Mesendoderm (in vitro differentiated cells): ENCODE data around the gene RIPPLY2.

ENCODE experiments used
- DNase-seq: peaks from one replicate; pipeline ENCODE4 v3.0.0; 2013
- H2AK5ac ChIP-seq: 2 replicates; pipeline ENCODE4 v1.6.1; 2013; ENCODE audit warnings: low read length, inconsistent platforms
- H2BK120ac ChIP-seq: 2 replicates; pipeline ENCODE4 v1.6.1; 2013; ENCODE audit warnings: low read depth, mild to moderate bottlenecking, low read length, moderate library complexity, mixed read lengths
- H2BK15ac ChIP-seq: replicated peaks from 2 replicates; pipeline ENCODE4 v1.6.1; 2013; ENCODE audit warnings: low read depth, mild to moderate bottlenecking, moderate library complexity
- H2BK5ac ChIP-seq: 2 replicates; pipeline ENCODE4 v1.6.1; 2013; ENCODE audit warnings: low read length, inconsistent platforms
- H3K18ac ChIP-seq: 2 replicates; pipeline ENCODE4 v1.6.1; 2013; ENCODE audit warnings: mild to moderate bottlenecking, low read length, mixed read lengths
- H3K23ac ChIP-seq: one replicate; pipeline ENCODE4 v1.6.1; 2013; ENCODE audit warnings: low read length
- H3K27ac ChIP-seq: 2 replicates; pipeline ENCODE4 v1.5.1; 2013; ENCODE audit warnings: low read depth, mild to moderate bottlenecking, inconsistent platforms, low read length, moderate library complexity
- H3K27me3 ChIP-seq: 2 replicates; pipeline ENCODE4 v1.6.1; 2013; ENCODE audit warnings: low read length, control low read depth, mild to moderate bottlenecking, inconsistent platforms; ENCODE audit not compliant: insufficient read depth, poor library complexity
- H3K36me3 ChIP-seq: 2 replicates; pipeline ENCODE4 v1.6.1; 2013; ENCODE audit warnings: low read length, inconsistent platforms; ENCODE audit not compliant: control insufficient read depth, insufficient read depth
- H3K4ac ChIP-seq: one replicate; pipeline ENCODE4 v1.6.1; 2013; ENCODE audit warnings: low read depth, mild to moderate bottlenecking, low read length, moderate library complexity
- H3K4me1 ChIP-seq: 2 replicates; pipeline ENCODE4 v1.6.1; 2013; ENCODE audit warnings: low read depth, low read length, inconsistent platforms; ENCODE audit not compliant: control insufficient read depth
- H3K4me2 ChIP-seq: 2 replicates; pipeline ENCODE4 v1.6.1; 2013; ENCODE audit warnings: low read length
- H3K4me3 ChIP-seq: 2 replicates; pipeline ENCODE4 v1.5.1; 2013; ENCODE audit warnings: mild to moderate bottlenecking, low read length
- H3K56ac ChIP-seq: one replicate; pipeline ENCODE4 v1.6.1; 2013; ENCODE audit warnings: low read length
- H3K79me1 ChIP-seq: 2 replicates; pipeline ENCODE4 v1.6.1; 2013; ENCODE audit warnings: low read length, inconsistent platforms
- H3K79me2 ChIP-seq: 2 replicates; pipeline ENCODE4 v1.6.1; 2013; ENCODE audit warnings: mild to moderate bottlenecking, low read length; ENCODE audit not compliant: control insufficient read depth, insufficient read depth
- H3K9ac ChIP-seq: 2 replicates; pipeline ENCODE4 v1.6.1; 2013; ENCODE audit warnings: low read length, inconsistent platforms
- H4K5ac ChIP-seq: one replicate; pipeline ENCODE4 v1.6.1; 2013; ENCODE audit warnings: low read length
- H4K8ac ChIP-seq: one replicate; pipeline ENCODE4 v1.6.1; 2013; ENCODE audit warnings: low read depth, mild to moderate bottlenecking, control low read depth, low read length, moderate library complexity
- WGBS: extraction: QIAGEN DNeasy Blood & Tissue Kit; methylation state at CpG from one replicate; pipeline ENCODE4 v1.1.7; 2013; ENCODE audit warnings: low lambda C conversion rate, missing lambda C conversion rate; ENCODE audit not compliant: insufficient coverage; ENCODE audit errors: extremely low coverage; 5-methylcytosine and 5-hydroxymethylcytosine counted together

The RIPPLY2 gene

GRCh38 chr6:83844170-83844569 is 9.0 kb upstream of the RIPPLY2 start:
- H3K56ac ChIP-seq = no peak overlapping the region
- no peaks in the 10 kb centered on the region for H3K27me3 ChIP-seq
- H3K23ac ChIP-seq = no peak overlapping the region
- WGBS = no CpG with 5 or more reads among the region's 3 CpGs
- no peak overlapping the region for H4K5ac ChIP-seq
- no peaks in the 10 kb centered on the region for H3K79me2 ChIP-seq
- H2BK15ac ChIP-seq = no peak overlapping the region
- no peaks in the 10 kb centered on the region for H3K36me3 ChIP-seq
- no peaks in the 10 kb centered on the region for H3K79me1 ChIP-seq
- no peak overlapping the region for H2AK5ac ChIP-seq
- no peak overlapping the region for H3K4ac ChIP-seq
- H3K4me3 ChIP-seq = no peak overlapping the region
- no peak for DNase-seq
- H3K9ac ChIP-seq = no peak overlapping the region
- H2BK120ac ChIP-seq = no peak overlapping the region
- H4K8ac ChIP-seq = no peak overlapping the region
- no peak overlapping the region for H2BK5ac ChIP-seq
- H3K27ac ChIP-seq = no peak overlapping the region
- no peak overlapping the region for H3K4me2 ChIP-seq
- H3K18ac ChIP-seq = no peak overlapping the region
- no peaks in the 10 kb centered on the region for H3K4me1 ChIP-seq

GRCh38 chr6:83846291-83846690 is 6.9 kb upstream of the RIPPLY2 start:
- Histone ChIP-seq H2AK5ac (no peak overlapping the region), H4K5ac (no peak overlapping the region), H3K36me3 (no peaks in the 10 kb centered on the region), H2BK120ac (no peak overlapping the region), H2BK5ac (no peak overlapping the region), H3K4me3 (no peak overlapping the region), H3K27ac (no peak overlapping the region), H3K4me2 (no peak overlapping the region), H3K79me2 (no peaks in the 10 kb centered on the region), H3K9ac (no peak overlapping the region), H3K4me1 (no peaks in the 10 kb centered on the region), H3K4ac (no peak overlapping the region), H3K18ac (no peak overlapping the region), H3K27me3 (no peaks in the 10 kb centered on the region), H3K56ac (no peak overlapping the region), H2BK15ac (no peak overlapping the region), H3K79me1 (no peaks in the 10 kb centered on the region), H3K23ac (no peak overlapping the region), H4K8ac (no peak overlapping the region)
- no peak for DNase-seq
- WGBS = no CpG with 5 or more reads among the region's 1 CpG

DNA sequence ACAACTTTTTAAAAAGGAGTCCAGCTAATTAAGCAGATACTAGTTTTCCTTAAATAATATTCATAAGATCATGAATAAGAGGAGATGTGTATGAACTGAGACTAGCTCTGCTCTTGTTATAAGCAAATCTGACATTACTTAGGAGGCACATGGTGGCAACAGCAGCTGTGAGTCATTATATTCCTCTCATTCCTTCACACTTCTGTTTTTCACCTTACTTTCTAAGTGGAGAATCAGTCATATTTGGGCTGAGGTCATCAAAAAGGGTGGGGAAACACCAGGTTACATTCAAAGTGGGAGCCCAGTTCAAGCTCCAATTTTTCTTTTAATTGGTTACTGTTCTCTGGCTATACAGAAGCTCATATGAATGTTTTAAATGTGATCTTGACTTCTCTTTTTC is 6.0 kb upstream of the RIPPLY2 start:
- H3K4ac ChIP-seq = no peak overlapping the region
- H3K4me2 ChIP-seq = no peak overlapping the region
- H3K4me3 ChIP-seq = no peak overlapping the region
- H3K9ac ChIP-seq = no peak overlapping the region
- no peaks in the 10 kb centered on the region for H3K79me1 ChIP-seq
- no peak overlapping the region for H3K56ac ChIP-seq
- H3K27ac ChIP-seq = no peak overlapping the region
- no peaks in the 10 kb centered on the region for H3K79me2 ChIP-seq
- H2BK120ac ChIP-seq = no peak overlapping the region
- H3K27me3 ChIP-seq = no peaks in the 10 kb centered on the region
- H3K4me1 ChIP-seq = no peaks in the 10 kb centered on the region
- no peaks in the 10 kb centered on the region for H3K36me3 ChIP-seq
- H2BK15ac ChIP-seq = no peak overlapping the region
- no peak overlapping the region for H4K5ac ChIP-seq
- H4K8ac ChIP-seq = no peak overlapping the region
- H3K23ac ChIP-seq = no peak overlapping the region
- no peak overlapping the region for H2AK5ac ChIP-seq
- no peak overlapping the region for H2BK5ac ChIP-seq
- no peak for DNase-seq
- H3K18ac ChIP-seq = no peak overlapping the region

DNA sequence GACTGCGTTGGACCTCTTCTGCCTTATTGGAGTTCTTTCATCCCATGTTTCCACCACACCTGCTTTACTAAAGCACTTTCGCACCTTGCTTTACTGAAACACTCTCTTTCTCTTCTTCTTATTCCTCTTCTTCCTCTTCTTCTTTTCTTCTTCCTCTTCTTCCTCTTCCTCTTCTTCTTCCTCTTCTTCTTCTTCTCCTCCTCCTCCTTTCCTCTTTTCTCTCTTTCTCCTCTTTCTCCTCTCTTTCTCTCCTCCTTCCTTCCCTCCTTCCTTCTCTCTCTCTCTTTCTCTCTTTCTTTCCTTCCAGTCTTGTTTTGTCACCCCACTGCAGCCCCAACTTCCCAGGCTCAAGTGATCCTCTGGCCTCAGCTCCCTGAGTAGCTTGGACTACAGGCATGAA is 4.0 kb upstream of the RIPPLY2 start:
- no peaks in the 10 kb centered on the region for H3K4me1 ChIP-seq
- no peak overlapping the region for H2BK120ac ChIP-seq
- H3K79me2 ChIP-seq = no peaks in the 10 kb centered on the region
- no peaks in the 10 kb centered on the region for H3K36me3 ChIP-seq
- H3K4ac ChIP-seq = no peak overlapping the region
- no peak overlapping the region for H3K27ac ChIP-seq
- WGBS = no CpG with 5 or more reads among the region's 2 CpGs
- no peak overlapping the region for H2AK5ac ChIP-seq
- H3K79me1 ChIP-seq = no peaks in the 10 kb centered on the region
- H2BK15ac ChIP-seq = no peak overlapping the region
- no peak overlapping the region for H2BK5ac ChIP-seq
- H3K23ac ChIP-seq = no peak overlapping the region
- DNase-seq = no peak
- no peak overlapping the region for H3K4me3 ChIP-seq
- H3K56ac ChIP-seq = no peak overlapping the region
- H4K5ac ChIP-seq = no peak overlapping the region
- no peak overlapping the region for H3K18ac ChIP-seq
- no peak overlapping the region for H3K9ac ChIP-seq
- no peak overlapping the region for H3K4me2 ChIP-seq
- H4K8ac ChIP-seq = no peak overlapping the region
- no peaks in the 10 kb centered on the region for H3K27me3 ChIP-seq

GRCh38 chr6:83849610-83850009 is 3.5 kb upstream of the RIPPLY2 start:
- Histone ChIP-seq H3K27me3 (peaks cover under 1% of the 10 kb centered on the region), H3K79me1 (no peaks in the 10 kb centered on the region)
- DNase-seq = no peak

GRCh38 chr6:83852528-83853177 is 507 bp upstream of the RIPPLY2 start:
- Histone ChIP-seq H3K4me3 (peak overlapping the region; percentile 5), H4K5ac (no peak overlapping the region), H3K36me3 (no peaks in the 10 kb centered on the region), H3K79me1 (no peaks in the 10 kb centered on the region), H2BK120ac (no peak overlapping the region), H3K9ac (peak overlapping the region; percentile 64), H3K79me2 (no peaks in the 10 kb centered on the region), H3K27ac (no peak overlapping the region), H3K18ac (no peak overlapping the region), H2AK5ac (no peak overlapping the region), H3K27me3 (peaks cover 6% of the 10 kb centered on the region), H3K4me1 (no peaks in the 10 kb centered on the region), H3K56ac (peak overlapping the region; percentile 82), H4K8ac (no peak overlapping the region), H2BK15ac (no peak overlapping the region), H3K23ac (peak overlapping the region; percentile 1), H3K4ac (no peak overlapping the region), H2BK5ac (no peak overlapping the region), H3K4me2 (peak overlapping the region; percentile 62)
- no peak for DNase-seq
- no CpG with 5 or more reads among the region's 16 CpGs for WGBS

More at GRCh38 chr6:83849610-83850009, 3.5 kb upstream of the RIPPLY2 start:
- Histone ChIP-seq H2BK120ac (no peak overlapping the region), H3K18ac (no peak overlapping the region), H3K36me3 (no peaks in the 10 kb centered on the region), H3K23ac (no peak overlapping the region), H3K27ac (no peak overlapping the region), H2BK15ac (no peak overlapping the region), H3K4ac (no peak overlapping the region), H3K79me2 (no peaks in the 10 kb centered on the region), H3K56ac (no peak overlapping the region), H3K9ac (no peak overlapping the region), H2BK5ac (no peak overlapping the region), H3K4me1 (no peaks in the 10 kb centered on the region), H2AK5ac (no peak overlapping the region), H4K8ac (no peak overlapping the region), H3K4me2 (no peak overlapping the region), H4K5ac (no peak overlapping the region), H3K4me3 (no peak overlapping the region)
- WGBS = no CpG with 5 or more reads among the region's 3 CpGs
